Measurements from ENCODE around the gene ERICH2.

GRCh38 chr2:170723446-170723958 lies 46.7 kb upstream of the ERICH2 start:
- TF ChIP-seq CTCF (IDR thresholded peaks at IDR 0.05) (no peak), POLR2A (IDR thresholded peaks at IDR 0.05) (no peak)

All from heart left ventricle (tissue), 13 donors.